Dendritic cell treated with granulocyte-macrophage colony-stimulating factor and Interleukin-4, amounts not matched to agents 40 ng/mL and 50 ng/mL, for 4 days (primary cell): Measurements from ENCODE around the gene XYLT2.
"Not testable (repeated sequence)": the region's sequence is repeated elsewhere in the genome, so short reads cannot be mapped to it uniquely, and the experiment has no call there.

Experiments
- H3K27ac Mint-ChIP-seq: one replicate; pipeline ENCODE4 v1.8.0; 2022; ENCODE audit warnings: mild to moderate bottlenecking, mixed read lengths
- H3K27me3 Mint-ChIP-seq: one replicate; pipeline ENCODE4 v1.8.0; 2022; ENCODE audit warnings: mild to moderate bottlenecking, mixed read lengths
- H3K36me3 Mint-ChIP-seq: one replicate; pipeline ENCODE4 v1.8.0; 2022; ENCODE audit warnings: low read depth, mixed read lengths
- H3K4me1 Mint-ChIP-seq: one replicate; pipeline ENCODE4 v1.8.0; 2022; ENCODE audit warnings: low read depth, mixed read lengths
- H3K4me3 Mint-ChIP-seq: one replicate; pipeline ENCODE4 v1.8.0; 2022; ENCODE audit warnings: mild to moderate bottlenecking, moderate library complexity, mixed read lengths
- H3K9me3 Mint-ChIP-seq: one replicate; pipeline ENCODE4 v1.8.0; 2022; ENCODE audit warnings: mixed read lengths
- intact Hi-C: fragments of 100-400 bp; cut with micrococcal nuclease; formaldehyde crosslinking; loops from one replicate; pipeline ENCODE4 v1.15.0; 2022

The XYLT2 gene

GRCh38 chr17:50329716-50330115 is 16.2 kb upstream of the XYLT2 start:
- no peak overlapping the region for H3K27ac Mint-ChIP-seq
- H3K9me3 Mint-ChIP-seq = no peaks in the 10 kb centered on the region
- H3K36me3 Mint-ChIP-seq = no peaks in the 10 kb centered on the region
- peaks cover 9% of the 10 kb centered on the region for H3K27me3 Mint-ChIP-seq
- intact Hi-C loops = no loop called here
- H3K4me3 Mint-ChIP-seq = no peak overlapping the region
- peaks cover 39% of the 10 kb centered on the region for H3K4me1 Mint-ChIP-seq

GRCh38 chr17:50330151-50330775 is 15.7 kb upstream of the XYLT2 start:
- Mint-ChIP-seq H3K27ac (no peak overlapping the region), H3K4me3 (no peak overlapping the region), H3K27me3 (peaks cover 9% of the 10 kb centered on the region), H3K36me3 (no peaks in the 10 kb centered on the region), H3K4me1 (peaks cover 39% of the 10 kb centered on the region), H3K9me3 (no peaks in the 10 kb centered on the region)
- intact Hi-C loops = no loop called here

- intact Hi-C loops = no loop called here
Measured at GRCh38 chr17:50331085-50331791, 14.7 kb upstream of the XYLT2 start.

GRCh38 chr17:50332196-50332595 is 13.7 kb upstream of the XYLT2 start:
- peaks cover 9% of the 10 kb centered on the region for H3K27me3 Mint-ChIP-seq
- H3K4me1 Mint-ChIP-seq = peaks cover 32% of the 10 kb centered on the region
- H3K9me3 Mint-ChIP-seq = no peaks in the 10 kb centered on the region
- intact Hi-C loops = no loop called here
- no peak overlapping the region for H3K4me3 Mint-ChIP-seq
- no peaks in the 10 kb centered on the region for H3K36me3 Mint-ChIP-seq
- no peak overlapping the region for H3K27ac Mint-ChIP-seq

More at GRCh38 chr17:50331085-50331791, 14.7 kb upstream of the XYLT2 start:
- Mint-ChIP-seq H3K4me3 (no peak overlapping the region), H3K9me3 (no peaks in the 10 kb centered on the region), H3K36me3 (no peaks in the 10 kb centered on the region), H3K27me3 (peaks cover 9% of the 10 kb centered on the region), H3K4me1 (peaks cover 39% of the 10 kb centered on the region), H3K27ac (no peak overlapping the region)

GRCh38 chr17:50333291-50334057 is 12.5 kb upstream of the XYLT2 start:
- H3K36me3 Mint-ChIP-seq, H3K27ac Mint-ChIP-seq, intact Hi-C loops, H3K27me3 Mint-ChIP-seq, H3K9me3 Mint-ChIP-seq: not testable (repeated sequence)
- peaks cover 32% of the 10 kb centered on the region for H3K4me1 Mint-ChIP-seq
- peak overlapping the region; percentile 44 for H3K4me3 Mint-ChIP-seq

- Mint-ChIP-seq H3K27ac (no peak overlapping the region), H3K4me1 (peaks cover 12% of the 10 kb centered on the region), H3K9me3 (peaks cover 12% of the 10 kb centered on the region), H3K36me3 (no peaks in the 10 kb centered on the region), H3K27me3 (peaks cover 3% of the 10 kb centered on the region), H3K4me3 (no peak overlapping the region)
- intact Hi-C loops = no loop called here
Measured at GRCh38 chr17:50337956-50338355, 8.0 kb upstream of the XYLT2 start.

- H3K9me3 Mint-ChIP-seq = peaks cover 12% of the 10 kb centered on the region
- H3K27ac Mint-ChIP-seq = no peak overlapping the region
- peaks cover 8% of the 10 kb centered on the region for H3K4me1 Mint-ChIP-seq
- intact Hi-C loops = no loop called here
- H3K36me3 Mint-ChIP-seq = no peaks in the 10 kb centered on the region
- no peak overlapping the region for H3K4me3 Mint-ChIP-seq
- H3K27me3 Mint-ChIP-seq = no peaks in the 10 kb centered on the region
Measured at GRCh38 chr17:50338645-50339044, 7.3 kb upstream of the XYLT2 start.

GRCh38 chr17:50339381-50339780 is 6.5 kb upstream of the XYLT2 start:
- no peak overlapping the region for H3K27ac Mint-ChIP-seq
- intact Hi-C loops = no loop called here
- H3K27me3 Mint-ChIP-seq = no peaks in the 10 kb centered on the region
- H3K9me3 Mint-ChIP-seq = peaks cover 12% of the 10 kb centered on the region
- no peaks in the 10 kb centered on the region for H3K36me3 Mint-ChIP-seq
- peaks cover under 1% of the 10 kb centered on the region for H3K4me1 Mint-ChIP-seq
- H3K4me3 Mint-ChIP-seq = no peak overlapping the region

- H3K4me3 Mint-ChIP-seq = peak overlapping the region; percentile 18
- H3K4me1 Mint-ChIP-seq = peaks cover 35% of the 10 kb centered on the region
- H3K27me3 Mint-ChIP-seq = peaks cover 5% of the 10 kb centered on the region
- peaks cover 10% of the 10 kb centered on the region for H3K36me3 Mint-ChIP-seq
- intact Hi-C loops = loop anchor here (5.0 kb wide), 1 partner anchor 198 kb away; no protein-coding TSS in a partner anchor
- no peaks in the 10 kb centered on the region for H3K9me3 Mint-ChIP-seq
- no peak overlapping the region for H3K27ac Mint-ChIP-seq
Measured at GRCh38 chr17:50344731-50345365, 1.1 kb upstream of the XYLT2 start.

GRCh38 chr17:50346313-50347116 is 589 bp downstream of the XYLT2 start:
- peaks cover 35% of the 10 kb centered on the region for H3K4me1 Mint-ChIP-seq
- no peaks in the 10 kb centered on the region for H3K9me3 Mint-ChIP-seq
- H3K4me3 Mint-ChIP-seq = peak overlapping the region; percentile 89
- peak overlapping the region; percentile 81 for H3K27ac Mint-ChIP-seq
- peaks cover 10% of the 10 kb centered on the region for H3K36me3 Mint-ChIP-seq
- intact Hi-C loops = loop anchor here (5.0 kb wide), 1 partner anchor 199 kb away; no protein-coding TSS in a partner anchor
- H3K27me3 Mint-ChIP-seq = peaks cover 5% of the 10 kb centered on the region

GRCh38 chr17:50347117-50347893 is 1.4 kb downstream of the XYLT2 start:
- Mint-ChIP-seq H3K4me3 (peak overlapping the region; percentile 89), H3K27ac (peak overlapping the region; percentile 81), H3K27me3 (peaks cover 5% of the 10 kb centered on the region), H3K36me3 (peaks cover 17% of the 10 kb centered on the region), H3K4me1 (peaks cover 35% of the 10 kb centered on the region), H3K9me3 (no peaks in the 10 kb centered on the region)
- intact Hi-C loops = loop anchor here (5.0 kb wide), 1 partner anchor 200 kb away; no protein-coding TSS in a partner anchor

GRCh38 chr17:50347894-50348291 is 2.0 kb downstream of the XYLT2 start:
- Mint-ChIP-seq H3K9me3 (no peaks in the 10 kb centered on the region), H3K27ac (no peak overlapping the region), H3K36me3 (peaks cover 23% of the 10 kb centered on the region), H3K27me3 (peaks cover 5% of the 10 kb centered on the region), H3K4me3 (no peak overlapping the region), H3K4me1 (peaks cover 35% of the 10 kb centered on the region)
- intact Hi-C loops = loop anchor here (5.0 kb wide), 1 partner anchor 201 kb away; no protein-coding TSS in a partner anchor
